Mesodermal cell (in vitro differentiated cells): ENCODE measurements around the gene ACSL4.
"Not testable (repeated sequence)": the region's sequence is repeated elsewhere in the genome, so short reads cannot be mapped to it uniquely, and the experiment has no call there.

ENCODE experiments used
- H3K27ac ChIP-seq: 2 replicates; pipeline ENCODE4 v1.7.0; 2013; ENCODE audit warnings: mild to moderate bottlenecking, low read depth, low read length, moderate library complexity; ENCODE audit not compliant: severe bottlenecking
- H3K36me3 ChIP-seq: 2 replicates; pipeline ENCODE4 v1.7.1; 2013; ENCODE audit warnings: mild to moderate bottlenecking, low read length, moderate library complexity; ENCODE audit not compliant: control insufficient read depth, insufficient read depth
- H3K4me1 ChIP-seq: one replicate; pipeline ENCODE4 v1.7.1; 2013; ENCODE audit warnings: mild to moderate bottlenecking, low read length; ENCODE audit not compliant: insufficient read depth, control insufficient read depth, poor library complexity, severe bottlenecking
- H3K4me3 ChIP-seq: 2 replicates; pipeline ENCODE4 v1.7.0; 2013; ENCODE audit warnings: low read length, control low read depth, mild to moderate bottlenecking; ENCODE audit not compliant: insufficient read depth, poor library complexity, severe bottlenecking; ENCODE audit errors: extremely low read depth
- H3K9me3 ChIP-seq: 2 replicates; pipeline ENCODE4 v1.7.1; 2013; ENCODE audit warnings: mild to moderate bottlenecking, low read length, moderate library complexity; ENCODE audit not compliant: control insufficient read depth
- WGBS, 2 experiments: methylation state at CpG; one replicate each; pipeline ENCODE4 v1.1.5; 2013; ENCODE audit warnings: missing lambda C conversion rate in 2 of 2; ENCODE audit not compliant: insufficient coverage in 2 of 2; 5-methylcytosine and 5-hydroxymethylcytosine counted together

ACSL4 gene

GRCh38 chrX:109732017-109732801 is 848 bp downstream of the ACSL4 start:
- Histone ChIP-seq H3K4me1 (no peaks in the 10 kb centered on the region), H3K27ac (peak overlapping the region; percentile 72), H3K9me3 (no peaks in the 10 kb centered on the region), H3K36me3 (peaks cover 12% of the 10 kb centered on the region), H3K4me3 (peak overlapping the region; percentile 71)
- 0% methylated on average over 1 to 2 of the region's 21 CpGs for WGBS, 2 experiments

GRCh38 chrX:109728173-109728535 is 4.9 kb downstream of the ACSL4 start:
- Histone ChIP-seq H3K36me3 (peaks cover 15% of the 10 kb centered on the region), H3K4me3 (no peak overlapping the region), H3K9me3 (no peaks in the 10 kb centered on the region), H3K27ac (no peak overlapping the region), H3K4me1 (no peaks in the 10 kb centered on the region)
- WGBS, 2 experiments = no CpG with 5 or more reads among the region's 1 CpG

- H3K9me3 ChIP-seq, H3K27ac ChIP-seq, H3K4me3 ChIP-seq, H3K4me1 ChIP-seq: not testable (repeated sequence)
- no CpG with 5 or more reads among the region's 1 CpG for WGBS, 2 experiments
- peaks cover 12% of the 10 kb centered on the region for H3K36me3 ChIP-seq
Observed at GRCh38 chrX:109724971-109725370, 8.1 kb downstream of the ACSL4 start.

- Histone ChIP-seq H3K4me1 (no peaks in the 10 kb centered on the region), H3K27ac (no peak overlapping the region), H3K4me3 (no peak overlapping the region), H3K36me3 (peaks cover 3% of the 10 kb centered on the region), H3K9me3 (no peaks in the 10 kb centered on the region)
- WGBS, 2 experiments = no CpG with 5 or more reads among the region's 2 CpGs
Observed at GRCh38 chrX:109720947-109721346, 12.1 kb downstream of the ACSL4 start.

GRCh38 chrX:109719264-109719663 is 13.8 kb downstream of the ACSL4 start:
- H3K4me1 ChIP-seq = no peaks in the 10 kb centered on the region
- no peak overlapping the region for H3K4me3 ChIP-seq
- no peak overlapping the region for H3K27ac ChIP-seq
- H3K9me3 ChIP-seq = no peaks in the 10 kb centered on the region
- WGBS, 2 experiments = no CpG with 5 or more reads among the region's 2 CpGs
- no peaks in the 10 kb centered on the region for H3K36me3 ChIP-seq

GRCh38 chrX:109716431-109717028 is 16.5 kb downstream of the ACSL4 start:
- H3K36me3 ChIP-seq = no peaks in the 10 kb centered on the region
- no peaks in the 10 kb centered on the region for H3K9me3 ChIP-seq
- H3K4me3 ChIP-seq = no peak overlapping the region
- no peaks in the 10 kb centered on the region for H3K4me1 ChIP-seq
- no CpG with 5 or more reads among the region's 1 CpG for WGBS, 2 experiments
- H3K27ac ChIP-seq = no peak overlapping the region

GRCh38 chrX:109714340-109714958 is 18.6 kb downstream of the ACSL4 start:
- H3K27ac ChIP-seq = no peak overlapping the region
- peaks cover 3% of the 10 kb centered on the region for H3K36me3 ChIP-seq
- no peaks in the 10 kb centered on the region for H3K9me3 ChIP-seq
- no peak overlapping the region for H3K4me3 ChIP-seq
- H3K4me1 ChIP-seq = no peaks in the 10 kb centered on the region
- no CpG with 5 or more reads among the region's 1 CpG for WGBS, 2 experiments

GRCh38 chrX:109710181-109710580 is 22.9 kb downstream of the ACSL4 start:
- Histone ChIP-seq H3K4me3 (no peak overlapping the region), H3K9me3 (no peaks in the 10 kb centered on the region), H3K36me3 (peaks cover 3% of the 10 kb centered on the region), H3K27ac (no peak overlapping the region), H3K4me1 (no peaks in the 10 kb centered on the region)
- WGBS, 2 experiments = no CpG with 5 or more reads among the region's 2 CpGs

GRCh38 chrX:109709129-109709631 is 23.9 kb downstream of the ACSL4 start:
- H3K9me3 ChIP-seq = no peaks in the 10 kb centered on the region
- peaks cover 3% of the 10 kb centered on the region for H3K36me3 ChIP-seq
- H3K4me1 ChIP-seq = no peaks in the 10 kb centered on the region
- no peak overlapping the region for H3K4me3 ChIP-seq
- H3K27ac ChIP-seq = no peak overlapping the region
- WGBS, 2 experiments = no CpG with 5 or more reads among the region's 3 CpGs

GRCh38 chrX:109707720-109708119 is 25.3 kb downstream of the ACSL4 start:
- Histone ChIP-seq H3K4me3 (no peak overlapping the region), H3K4me1 (no peaks in the 10 kb centered on the region), H3K36me3 (peaks cover 3% of the 10 kb centered on the region), H3K9me3 (no peaks in the 10 kb centered on the region), H3K27ac (no peak overlapping the region)
- WGBS, 2 experiments = 100% methylated on average over 1 of the region's 4 CpGs; no CpG with 5 or more reads in 1 of the 2 experiments

GRCh38 chrX:109707319-109707718 is 25.7 kb downstream of the ACSL4 start:
- WGBS, 2 experiments = no CpG with 5 or more reads among the region's 5 CpGs

More at GRCh38 chrX:109707319-109707718, 25.7 kb downstream of the ACSL4 start:
- Histone ChIP-seq H3K4me1 (no peaks in the 10 kb centered on the region), H3K27ac (no peak overlapping the region), H3K9me3 (no peaks in the 10 kb centered on the region), H3K36me3 (peaks cover 3% of the 10 kb centered on the region), H3K4me3 (no peak overlapping the region)
